ENCODE measurements around the gene NR2C2. TPM values are rescaled to one million over a fixed set of nuclear protein-coding genes. Genes with fewer than 3 reads are reported as not detected.

The NR2C2 gene
- total and polyA plus RNA-seq, 9 of the 15 experiments (the other 6 are each of a cell fraction or from before 2014, with no cell fraction given), result 6.1 to 33.0 (median 14.6) TPM

DNA sequence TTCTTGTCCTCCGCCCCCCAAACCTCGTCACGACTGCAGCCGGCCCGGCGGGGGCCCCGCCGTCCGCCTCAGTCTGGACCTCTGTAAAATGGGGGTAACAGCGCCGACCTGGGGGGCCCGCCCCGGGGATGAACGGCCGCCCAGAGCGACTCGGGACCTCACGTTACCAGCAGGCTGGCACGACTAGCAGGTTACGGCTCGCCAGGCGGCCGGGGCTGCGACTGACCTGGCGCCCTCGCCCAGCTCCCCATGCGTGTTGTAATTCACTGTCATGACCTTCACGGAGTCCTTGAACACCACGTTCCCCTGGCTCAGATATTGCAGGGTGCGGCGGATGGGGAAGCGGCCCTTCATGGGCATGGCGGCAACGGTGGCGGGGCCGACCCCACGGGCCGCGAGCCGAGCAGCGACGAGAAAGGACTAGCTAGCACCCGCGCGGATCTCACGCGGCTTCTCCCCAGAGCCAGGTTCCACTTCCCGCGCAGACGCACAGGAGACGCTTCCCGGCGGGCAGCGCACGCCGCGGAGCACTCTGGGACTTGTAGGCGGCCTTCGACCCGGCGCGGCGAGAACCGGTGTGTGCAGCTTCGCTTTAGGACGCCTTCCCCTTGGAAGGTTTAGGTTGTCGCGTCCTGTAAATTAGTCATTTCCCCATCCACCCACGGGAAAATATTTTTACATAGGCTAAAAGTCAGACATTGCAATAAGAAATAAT is 117.6 kb downstream of the NR2C2 start, which contains the start of gene MRPS25 (continued):
- TF ChIP-seq RAD21 (CRISPR knock-in tag; conservative IDR thresholded peaks at IDR 0.05 in 1 of 2, IDR thresholded peaks at IDR 0.05 in 1 of 2) (0 out of 4 replicates have a peak, but pooled peaks of 1 of the 2 experiments have one; percentile 5), ZNF263 (CRISPR knock-in tag; IDR thresholded peaks at IDR 0.05; ENCODE audit: borderline replicate concordance) (peak; percentile 45; the same call in 1 of the 2 replicates), ZNF57 (CRISPR knock-in tag; IDR thresholded peaks at IDR 0.05) (peak; percentile 20; the same call in 1 of the 2 replicates), GABPB2 (CRISPR knock-in tag; conservative IDR thresholded peaks at IDR 0.05) (0 out of 2 replicates have a peak, but pooled peaks have one; percentile 8), POLR2G (IDR thresholded peaks at IDR 0.05; ENCODE audit: low read depth, low read length) (peak; percentile 99), ZNF445 (CRISPR knock-in tag; IDR thresholded peaks at IDR 0.05; ENCODE audit: low read depth) (no peak), ZNF695 (CRISPR knock-in tag; IDR thresholded peaks at IDR 0.05) (no peak), CXXC5 (CRISPR knock-in tag; IDR thresholded peaks at IDR 0.05) (peak; percentile 72), EGR1 (conservative IDR thresholded peaks at IDR 0.05) (peak; percentile 74; the same call in 1 of the 2 replicates), ELF4 (CRISPR knock-in tag; IDR thresholded peaks at IDR 0.05) (0 out of 2 replicates have a peak, but pooled peaks have one; percentile 45), RBM25 (IDR thresholded peaks at IDR 0.05; ENCODE audit: low read depth, low read length, severe bottlenecking) (peak; percentile 91), NCOA6 (IDR thresholded peaks at IDR 0.05) (no peak), KDM1A (IDR thresholded peaks at IDR 0.05) (peak in 1 of 2 experiments; percentile 40; a peak in 1 of 4 replicates), POLR3A (IDR thresholded peaks at IDR 0.05; ENCODE audit: borderline replicate concordance, extremely low read depth, insufficient read depth, insufficient read length) (no peak), GTF2F1 (IDR thresholded peaks at IDR 0.05; ENCODE audit: low read depth, low read length) (peak; percentile 78), RFX7 (CRISPR knock-in tag; IDR thresholded peaks at IDR 0.05) (no peak), EP300 (IDR thresholded peaks at IDR 0.05; ENCODE audit: low read length) (peak; percentile 33; the same call in 1 of the 2 replicates), PHF20 (IDR thresholded peaks at IDR 0.05; ENCODE audit: partially characterized antibody) (peak; percentile 51)
- TF ChIP-seq, protein P1, sequence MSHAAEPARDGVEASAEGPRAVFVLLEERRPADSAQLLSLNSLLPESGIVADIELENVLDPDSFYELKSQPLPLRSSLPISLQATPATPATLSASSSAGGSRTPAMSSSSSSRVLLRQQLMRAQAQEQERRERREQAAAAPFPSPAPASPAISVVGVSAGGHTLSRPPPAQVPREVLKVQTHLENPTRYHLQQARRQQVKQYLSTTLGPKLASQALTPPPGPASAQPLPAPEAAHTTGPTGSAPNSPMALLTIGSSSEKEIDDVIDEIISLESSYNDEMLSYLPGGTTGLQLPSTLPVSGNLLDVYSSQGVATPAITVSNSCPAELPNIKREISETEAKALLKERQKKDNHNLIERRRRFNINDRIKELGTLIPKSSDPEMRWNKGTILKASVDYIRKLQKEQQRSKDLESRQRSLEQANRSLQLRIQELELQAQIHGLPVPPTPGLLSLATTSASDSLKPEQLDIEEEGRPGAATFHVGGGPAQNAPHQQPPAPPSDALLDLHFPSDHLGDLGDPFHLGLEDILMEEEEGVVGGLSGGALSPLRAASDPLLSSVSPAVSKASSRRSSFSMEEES (CRISPR knock-in tag; IDR thresholded peaks at IDR 0.05), result no peak
- TF ChIP-seq, protein P2, sequence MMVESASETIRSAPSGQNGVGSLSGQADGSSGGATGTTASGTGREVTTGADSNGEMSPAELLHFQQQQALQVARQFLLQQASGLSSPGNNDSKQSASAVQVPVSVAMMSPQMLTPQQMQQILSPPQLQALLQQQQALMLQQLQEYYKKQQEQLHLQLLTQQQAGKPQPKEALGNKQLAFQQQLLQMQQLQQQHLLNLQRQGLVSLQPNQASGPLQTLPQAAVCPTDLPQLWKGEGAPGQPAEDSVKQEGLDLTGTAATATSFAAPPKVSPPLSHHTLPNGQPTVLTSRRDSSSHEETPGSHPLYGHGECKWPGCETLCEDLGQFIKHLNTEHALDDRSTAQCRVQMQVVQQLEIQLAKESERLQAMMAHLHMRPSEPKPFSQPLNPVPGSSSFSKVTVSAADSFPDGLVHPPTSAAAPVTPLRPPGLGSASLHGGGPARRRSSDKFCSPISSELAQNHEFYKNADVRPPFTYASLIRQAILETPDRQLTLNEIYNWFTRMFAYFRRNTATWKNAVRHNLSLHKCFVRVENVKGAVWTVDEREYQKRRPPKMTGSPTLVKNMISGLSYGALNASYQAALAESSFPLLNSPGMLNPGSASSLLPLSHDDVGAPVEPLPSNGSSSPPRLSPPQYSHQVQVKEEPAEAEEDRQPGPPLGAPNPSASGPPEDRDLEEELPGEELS (CRISPR knock-in tag; IDR thresholded peaks at IDR 0.05; ENCODE audit: borderline replicate concordance), result no peak; the same call in 1 of the 2 replicates
- TF ChIP-seq, protein P3, sequence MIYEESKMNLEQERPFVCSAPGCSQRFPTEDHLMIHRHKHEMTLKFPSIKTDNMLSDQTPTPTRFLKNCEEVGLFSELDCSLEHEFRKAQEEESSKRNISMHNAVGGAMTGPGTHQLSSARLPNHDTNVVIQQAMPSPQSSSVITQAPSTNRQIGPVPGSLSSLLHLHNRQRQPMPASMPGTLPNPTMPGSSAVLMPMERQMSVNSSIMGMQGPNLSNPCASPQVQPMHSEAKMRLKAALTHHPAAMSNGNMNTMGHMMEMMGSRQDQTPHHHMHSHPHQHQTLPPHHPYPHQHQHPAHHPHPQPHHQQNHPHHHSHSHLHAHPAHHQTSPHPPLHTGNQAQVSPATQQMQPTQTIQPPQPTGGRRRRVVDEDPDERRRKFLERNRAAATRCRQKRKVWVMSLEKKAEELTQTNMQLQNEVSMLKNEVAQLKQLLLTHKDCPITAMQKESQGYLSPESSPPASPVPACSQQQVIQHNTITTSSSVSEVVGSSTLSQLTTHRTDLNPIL (CRISPR knock-in tag; IDR thresholded peaks at IDR 0.05), result no peak
- TF ChIP-seq, protein P4, sequence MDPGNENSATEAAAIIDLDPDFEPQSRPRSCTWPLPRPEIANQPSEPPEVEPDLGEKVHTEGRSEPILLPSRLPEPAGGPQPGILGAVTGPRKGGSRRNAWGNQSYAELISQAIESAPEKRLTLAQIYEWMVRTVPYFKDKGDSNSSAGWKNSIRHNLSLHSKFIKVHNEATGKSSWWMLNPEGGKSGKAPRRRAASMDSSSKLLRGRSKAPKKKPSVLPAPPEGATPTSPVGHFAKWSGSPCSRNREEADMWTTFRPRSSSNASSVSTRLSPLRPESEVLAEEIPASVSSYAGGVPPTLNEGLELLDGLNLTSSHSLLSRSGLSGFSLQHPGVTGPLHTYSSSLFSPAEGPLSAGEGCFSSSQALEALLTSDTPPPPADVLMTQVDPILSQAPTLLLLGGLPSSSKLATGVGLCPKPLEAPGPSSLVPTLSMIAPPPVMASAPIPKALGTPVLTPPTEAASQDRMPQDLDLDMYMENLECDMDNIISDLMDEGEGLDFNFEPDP (CRISPR knock-in tag; IDR thresholded peaks at IDR 0.05), result no peak
